ENCODE measurements around the gene MYO18B.

Gene MYO18B

GRCh38 chr22:25853078-25853477, 111.1 kb downstream of the MYO18B start:
- H3K4me3 ChIP-seq (ENCODE audit: low read depth, low read length): no peak overlapping the region
- no peak for TF ChIP-seq CTCF (IDR thresholded peaks at IDR 0.05; ENCODE audit: low read depth, low read length)
- in situ Hi-C loops (cut with HindIII; ENCODE audit: low sequenced_read_pairs): no loop called here
- DNase-seq (ENCODE audit: low read depth, low spot score): no peak

GRCh38 chr22:25853501-25854284, 111.7 kb downstream of the MYO18B start:
- in situ Hi-C loops (cut with HindIII; ENCODE audit: low sequenced_read_pairs): no loop called here
- TF ChIP-seq CTCF (IDR thresholded peaks at IDR 0.05; ENCODE audit: low read depth, low read length): no peak
- DNase-seq (ENCODE audit: low read depth, low spot score): no peak
- no peak overlapping the region for H3K4me3 ChIP-seq (ENCODE audit: low read depth, low read length)

GRCh38 chr22:25869771-25870170, 127.8 kb downstream of the MYO18B start:
- DNase-seq (ENCODE audit: low read depth, low spot score): no peak
- no peak overlapping the region for H3K4me3 ChIP-seq (ENCODE audit: low read depth, low read length)
- in situ Hi-C loops (cut with HindIII; ENCODE audit: low sequenced_read_pairs): no loop called here
- TF ChIP-seq CTCF (IDR thresholded peaks at IDR 0.05; ENCODE audit: low read depth, low read length): no peak

GRCh38 chr22:25874327-25874726, 132.3 kb downstream of the MYO18B start:
- TF ChIP-seq CTCF (IDR thresholded peaks at IDR 0.05; ENCODE audit: low read depth, low read length): no peak
- no peak for DNase-seq (ENCODE audit: low read depth, low spot score)
- in situ Hi-C loops (cut with HindIII; ENCODE audit: low sequenced_read_pairs): no loop called here
- H3K4me3 ChIP-seq (ENCODE audit: low read depth, low read length): no peak overlapping the region

- no peak for DNase-seq (ENCODE audit: low read depth, low spot score)
- in situ Hi-C loops (cut with HindIII; ENCODE audit: low sequenced_read_pairs): no loop called here
- TF ChIP-seq CTCF (IDR thresholded peaks at IDR 0.05; ENCODE audit: low read depth, low read length): no peak
- no peak overlapping the region for H3K4me3 ChIP-seq (ENCODE audit: low read depth, low read length)
Measured at GRCh38 chr22:25875461-25875860, 133.5 kb downstream of the MYO18B start.

- no peak overlapping the region for H3K4me3 ChIP-seq (ENCODE audit: low read depth, low read length)
- no peak for DNase-seq (ENCODE audit: low read depth, low spot score)
- in situ Hi-C loops (cut with HindIII; ENCODE audit: low sequenced_read_pairs): no loop called here
- no peak for TF ChIP-seq CTCF (IDR thresholded peaks at IDR 0.05; ENCODE audit: low read depth, low read length)
Measured at GRCh38 chr22:25876871-25877270, 134.9 kb downstream of the MYO18B start.

Measured in astrocyte of the spinal cord (primary cell).